HG03457 (cell line): ENCODE results near the gene PDLIM4.

Source experiments
- ATAC-seq: cut with Tn5 transposase; IDR thresholded peaks from one replicate; pipeline ENCODE4 v1.9.1; 2021; ENCODE audit warnings: moderate number of reproducible peaks; ENCODE audit not compliant: unreplicated experiment

Gene PDLIM4

GRCh38 chr5:132253008-132253441 is 4.5 kb upstream of the PDLIM4 start:
- no peak for ATAC-seq

GRCh38 chr5:132253452-132254320 is 3.8 kb upstream of the PDLIM4 start:
- no peak for ATAC-seq

- no peak for ATAC-seq
Measured at GRCh38 chr5:132254321-132254977, 3.0 kb upstream of the PDLIM4 start.

DNA sequence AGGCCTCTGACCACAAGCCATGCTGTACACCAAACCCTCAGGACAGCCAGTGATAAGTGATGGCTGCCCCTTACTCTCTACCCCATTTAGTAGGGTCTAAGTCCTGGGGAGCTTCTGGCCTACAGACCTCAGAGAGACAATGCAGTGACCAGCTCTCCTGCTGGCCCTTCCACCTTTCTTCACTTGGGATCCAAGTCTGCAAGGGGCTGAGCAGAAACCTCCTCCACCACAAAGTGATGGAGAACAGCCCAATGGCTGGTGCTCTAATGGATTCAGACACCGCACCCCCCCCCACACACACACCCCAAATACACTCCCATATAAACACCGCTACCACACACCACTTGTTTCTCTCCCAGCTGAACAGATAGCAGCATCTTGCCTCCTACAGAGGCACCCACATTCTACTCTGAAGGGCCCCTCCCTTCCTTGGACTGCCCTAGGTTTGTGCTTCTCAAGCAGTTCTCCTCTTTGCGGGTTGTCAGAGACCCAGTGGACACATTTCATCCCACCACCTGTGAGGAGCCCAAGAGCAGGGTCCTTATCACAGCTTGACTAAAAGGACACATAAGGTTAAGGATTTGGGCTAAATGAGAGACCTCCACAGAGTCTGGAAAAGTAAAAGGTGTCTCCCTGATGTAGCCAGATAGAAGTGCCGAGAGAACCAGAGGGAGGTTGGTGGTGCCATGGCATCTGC is 1.3 kb upstream of the PDLIM4 start:
- no peak for ATAC-seq

DNA sequence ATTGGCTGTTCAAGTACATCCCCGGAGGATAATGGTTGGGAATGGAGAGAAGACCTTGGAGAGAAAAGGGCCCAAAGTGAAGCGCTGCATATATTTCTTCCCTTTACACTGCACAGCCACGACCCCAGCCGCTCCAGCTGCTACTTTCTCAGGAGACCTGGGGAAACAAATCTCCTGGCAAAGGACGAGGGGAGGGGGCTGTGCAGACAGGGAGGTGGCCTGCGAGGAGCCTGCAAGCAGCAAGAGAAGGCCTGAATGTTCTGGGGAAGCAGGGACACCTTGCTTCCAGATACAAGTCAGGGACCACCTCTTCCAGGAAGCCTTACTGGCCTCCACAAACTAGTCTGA is 739 bp upstream of the PDLIM4 start:
- ATAC-seq = no peak

GRCh38 chr5:132258102-132259068 is 889 bp downstream of the PDLIM4 start:
- ATAC-seq = no peak

DNA sequence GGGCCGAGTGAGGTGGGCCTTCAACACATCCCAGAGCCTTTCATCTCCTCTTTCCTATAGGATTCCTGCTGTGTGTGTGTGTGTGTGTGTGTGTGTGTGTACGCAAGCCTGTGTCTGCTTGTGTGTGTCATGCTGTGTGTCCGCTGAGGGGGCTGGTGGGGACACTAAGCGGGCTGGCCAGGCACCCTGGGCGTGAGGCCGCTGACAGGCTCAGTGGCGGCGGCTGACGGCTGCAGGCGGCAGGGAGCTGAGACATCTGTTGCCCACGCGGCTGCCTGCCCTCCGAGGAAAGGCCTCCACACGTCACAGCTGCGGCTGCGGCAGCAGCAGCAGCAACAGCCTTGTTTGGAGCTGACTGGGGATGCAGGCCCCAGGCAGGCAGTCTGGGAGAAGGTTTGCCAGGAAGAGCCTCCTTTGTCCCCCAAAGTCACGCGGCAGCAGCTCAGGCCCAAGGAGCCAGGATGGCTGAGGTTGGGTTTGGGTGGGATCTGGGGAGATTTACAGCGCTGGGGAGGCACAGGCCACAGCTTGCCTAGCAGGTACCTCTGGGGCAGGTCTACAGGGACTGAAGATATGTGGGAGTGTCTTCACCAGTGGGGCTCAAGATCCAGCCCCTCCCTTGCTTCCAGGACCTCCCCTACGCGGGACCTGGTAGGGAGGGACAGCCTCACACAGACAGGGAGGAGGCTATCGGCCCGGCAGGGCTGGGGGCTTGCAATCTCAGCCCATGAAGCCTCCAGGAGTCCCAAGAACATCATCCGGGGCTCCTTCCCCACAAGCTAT is 1.8 kb downstream of the PDLIM4 start:
- ATAC-seq = no peak

DNA sequence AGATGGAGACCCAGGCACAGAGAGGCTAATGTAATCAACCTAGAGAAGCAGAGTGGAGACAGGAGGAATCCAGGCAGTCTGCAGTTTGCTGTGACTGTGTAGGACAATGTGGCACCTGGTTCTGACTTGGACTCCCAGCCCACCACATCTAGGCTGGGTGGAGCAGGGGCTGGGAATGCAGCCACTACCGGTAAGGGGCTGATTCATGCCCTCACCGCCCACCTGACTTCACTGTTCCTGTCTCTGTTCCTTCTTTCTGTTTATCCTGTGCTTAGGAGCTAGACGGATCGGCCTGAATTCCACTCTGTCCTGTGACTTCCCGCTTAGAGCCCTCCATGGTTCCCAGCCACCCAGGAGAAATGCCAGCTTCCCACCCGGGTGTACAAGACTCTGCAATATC is 2.6 kb downstream of the PDLIM4 start:
- ATAC-seq = no peak

DNA sequence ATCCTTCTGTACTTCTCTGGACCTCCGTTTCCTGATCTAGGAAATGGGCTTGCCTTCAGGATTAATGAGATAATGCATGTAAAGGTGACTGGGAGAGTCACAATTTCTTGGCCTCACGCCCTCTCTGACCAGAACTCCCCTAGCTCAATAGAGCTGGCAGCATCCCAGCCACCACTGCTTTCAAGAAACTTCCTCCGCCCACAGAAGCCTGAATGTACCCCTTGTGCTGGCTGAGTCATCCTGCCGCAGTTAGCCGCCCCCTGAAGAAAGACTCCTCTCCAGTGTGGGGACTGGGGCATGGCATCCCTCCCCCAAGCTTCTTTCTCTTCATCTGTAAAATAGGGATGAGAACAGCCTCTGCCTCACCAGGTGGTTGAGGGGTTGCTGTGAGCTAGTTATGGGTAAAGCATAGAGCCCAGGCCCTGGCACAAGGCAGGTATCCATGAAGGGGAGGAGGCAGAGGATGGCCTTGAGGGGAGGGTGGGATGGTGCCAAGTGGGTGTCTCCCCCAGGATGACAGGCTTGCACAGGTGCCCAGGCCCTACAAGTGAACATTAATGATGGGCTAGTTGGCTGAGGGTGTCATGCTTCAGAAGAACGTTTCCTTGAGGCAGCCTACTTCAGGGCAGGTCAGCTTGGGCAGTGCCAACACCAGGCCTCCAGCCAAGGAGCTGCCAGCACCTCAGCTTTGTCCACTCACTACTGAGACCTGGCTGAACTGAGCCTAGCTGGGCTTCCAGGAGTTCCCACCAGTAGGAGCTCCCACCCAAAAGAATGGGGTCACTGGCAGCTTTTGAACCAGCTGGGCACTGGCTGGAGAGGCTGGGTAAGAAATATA is 3.4 kb downstream of the PDLIM4 start:
- ATAC-seq = no peak

GRCh38 chr5:132261881-132262845 is 4.7 kb downstream of the PDLIM4 start:
- ATAC-seq = no peak

GRCh38 chr5:132262882-132263547 is 5.5 kb downstream of the PDLIM4 start:
- no peak for ATAC-seq

- ATAC-seq = no peak
Measured at GRCh38 chr5:132263548-132264261, 6.2 kb downstream of the PDLIM4 start.

GRCh38 chr5:132264546-132265335 is 7.2 kb downstream of the PDLIM4 start:
- ATAC-seq = no peak

- no peak for ATAC-seq
Measured at GRCh38 chr5:132265336-132266030, 8.0 kb downstream of the PDLIM4 start.
